Common myeloid progenitor, CD34-positive (primary cell): ENCODE measurements around the gene TLL2.

Source experiments
- CTCF ChIA-PET: fragments of 350-600 bp; sonication (Branson Sonifier 250); formaldehyde crosslinking; loops from one replicate; lab custom pipeline; 2021; ENCODE audit warnings: antibody characterized with exemption; lab: Charles Lee
- POLR2A ChIA-PET: fragments of 350-600 bp; sonication (Branson Sonifier 250); formaldehyde crosslinking; loops from one replicate; lab custom pipeline; 2021; ENCODE audit warnings: antibody characterized with exemption; lab: Charles Lee
- DNase-seq, 3 donors: peaks; one replicate each; pipeline versions ENCODE4 v3.0.0 to v3.0.0-alpha.2; 2013
- H3K27ac ChIP-seq, 2 experiments: 1 replicate in 1 of 2; 2 replicates in 1 of 2; pipeline ENCODE4 v1.7.0; 2013; ENCODE audit warnings: inconsistent platforms in 2 of 2, low read length in 2 of 2, mild to moderate bottlenecking in 2 of 2, low read depth in 1 of 2, moderate library complexity in 1 of 2; ENCODE audit not compliant: severe bottlenecking in 2 of 2, insufficient read depth in 1 of 2, poor library complexity in 1 of 2
- H3K27me3 ChIP-seq, 5 experiments: replicated peaks in 2 of 5; 1 replicate in 3 of 5; 2 replicates in 2 of 5; pipeline versions ENCODE4 v1.6.1 to v1.7.0; 2013; ENCODE audit warnings: low read length in 4 of 5, mild to moderate bottlenecking in 2 of 5, moderate library complexity in 2 of 5, inconsistent platforms in 1 of 5; ENCODE audit not compliant: insufficient read depth in 5 of 5, control insufficient read depth in 4 of 5
- H3K36me3 ChIP-seq, 4 experiments: 1 replicate in 2 of 4; 2 replicates in 2 of 4; pipeline versions ENCODE4 v1.6.1 to v1.7.0; 2013; ENCODE audit warnings: low read length in 3 of 4, control low read depth in 1 of 4, mild to moderate bottlenecking in 1 of 4; ENCODE audit not compliant: control insufficient read depth in 4 of 4, insufficient read depth in 4 of 4
- H3K4me1 ChIP-seq, 4 experiments: 1 replicate in 3 of 4; 2 replicates in 1 of 4; pipeline versions ENCODE4 v1.6.1 to v1.7.1; 2013; ENCODE audit warnings: low read length in 3 of 4, mild to moderate bottlenecking in 3 of 4, control low read depth in 1 of 4, inconsistent platforms in 1 of 4, moderate library complexity in 1 of 4; ENCODE audit not compliant: control insufficient read depth in 4 of 4, insufficient read depth in 4 of 4; ENCODE audit errors: control extremely low read depth in 1 of 4
- H3K4me3 ChIP-seq, 7 experiments: 1 replicate in 4 of 7; 2 replicates in 3 of 7; pipeline versions ENCODE4 v1.5.1 to v1.7.0; 2013; ENCODE audit warnings: mild to moderate bottlenecking in 7 of 7, low read length in 6 of 7, moderate library complexity in 6 of 7, inconsistent platforms in 2 of 7, low read depth in 2 of 7, control low read depth in 1 of 7; ENCODE audit not compliant: insufficient read depth in 4 of 7, control insufficient read depth in 1 of 7; ENCODE audit errors: extremely low read depth in 1 of 7
- H3K9me3 ChIP-seq, 5 experiments: 1 replicate in 4 of 5; 2 replicates in 1 of 5; pipeline versions ENCODE4 v1.6.1 to v1.7.1; 2013; ENCODE audit warnings: low read length in 4 of 5, mild to moderate bottlenecking in 2 of 5, inconsistent platforms in 1 of 5, low read depth in 1 of 5, moderate library complexity in 1 of 5; ENCODE audit not compliant: control insufficient read depth in 4 of 5, insufficient read depth in 2 of 5; ENCODE audit errors: control extremely low read depth in 1 of 5
- WGBS: methylation state at CpG from one replicate; pipeline ENCODE4 v1.1.5; 2013; ENCODE audit not compliant: insufficient coverage; 5-methylcytosine and 5-hydroxymethylcytosine counted together

TLL2 gene

GRCh38 chr10:96322275-96322674, 191.5 kb downstream of the TLL2 start:
- no peak overlapping the region for H3K4me3 ChIP-seq
- H3K27ac ChIP-seq: no peak overlapping the region
- WGBS: no CpG with 5 or more reads among the region's 1 CpG
- DNase-seq: no peak
- POLR2A ChIA-PET: no interaction called here
- H3K36me3 ChIP-seq: peaks cover 0 to 4% (median 0%) of the 10 kb centered on the region in 4 experiments
- H3K27me3 ChIP-seq: peaks cover 0 to 6% (median 0%) of the 10 kb centered on the region in 5 experiments
- CTCF ChIA-PET: interaction anchor here (1.1 to 2.4 kb wide), 6 partner anchors 10 to 92 kb away, joined by 3 to 6 read pairs (median 4); no protein-coding TSS in a partner anchor
- H3K4me1 ChIP-seq: peaks cover 0 to 5% (median 0%) of the 10 kb centered on the region in 4 experiments
- H3K9me3 ChIP-seq: no peaks in the 10 kb centered on the region

GRCh38 chr10:96321822-96322221, 191.9 kb downstream of the TLL2 start:
- Histone ChIP-seq H3K27me3 (peaks cover 0 to 5% (median 0%) of the 10 kb centered on the region in 5 experiments), H3K9me3 (no peaks in the 10 kb centered on the region), H3K27ac (no peak overlapping the region), H3K36me3 (peaks cover 0 to 4% (median 0%) of the 10 kb centered on the region in 4 experiments), H3K4me3 (no peak overlapping the region), H3K4me1 (peaks cover 0 to 5% (median 0%) of the 10 kb centered on the region in 4 experiments)
- DNase-seq: no peak
- WGBS: 80% methylated on average over 4 of the region's 5 CpGs
- ChIA-PET CTCF (interaction anchor here (1.1 to 2.4 kb wide), 6 partner anchors 9 to 92 kb away, joined by 3 to 6 read pairs (median 4); no protein-coding TSS in a partner anchor), POLR2A (no interaction called here)

GRCh38 chr10:96319754-96320474, 193.8 kb downstream of the TLL2 start:
- no CpG with 5 or more reads among the region's 3 CpGs for WGBS
- Histone ChIP-seq H3K4me1 (peaks cover 0 to 5% (median 1%) of the 10 kb centered on the region in 4 experiments), H3K27ac (no peak overlapping the region), H3K36me3 (peaks cover 0 to 4% (median 0%) of the 10 kb centered on the region in 4 experiments), H3K27me3 (peaks cover 0 to 2% (median 0%) of the 10 kb centered on the region in 5 experiments), H3K9me3 (no peaks in the 10 kb centered on the region), H3K4me3 (no peak overlapping the region)
- DNase-seq: peak in 2 of 3 donors; percentile 46 to 54
- POLR2A ChIA-PET: interaction anchor here (0.6 kb wide), 1 partner anchor 1024 kb away, joined by 4 read pairs; no protein-coding TSS in a partner anchor
- CTCF ChIA-PET: interaction anchor here (0.7 to 2.0 kb wide), 6 partner anchors 9 to 90 kb away, joined by 3 to 6 read pairs (median 4); no protein-coding TSS in a partner anchor

GRCh38 chr10:96317067-96317833, 196.5 kb downstream of the TLL2 start:
- DNase-seq: no peak
- WGBS: no CpG with 5 or more reads among the region's 4 CpGs
- Histone ChIP-seq H3K27ac (no peak overlapping the region), H3K27me3 (no peaks in the 10 kb centered on the region), H3K36me3 (no peaks in the 10 kb centered on the region), H3K9me3 (no peaks in the 10 kb centered on the region), H3K4me1 (peaks cover 0 to 5% (median 1%) of the 10 kb centered on the region in 4 experiments), H3K4me3 (no peak overlapping the region)
- CTCF ChIA-PET: interaction anchor here (0.6 to 1.9 kb wide), 6 partner anchors 11 to 88 kb away, joined by 3 to 7 read pairs (median 4); no protein-coding TSS in a partner anchor
- POLR2A ChIA-PET: interaction anchor here (0.6 kb wide), 1 partner anchor 9 kb away, joined by 4 read pairs; no protein-coding TSS in a partner anchor
